Body of pancreas (tissue), 4 donors: ENCODE results near the gene HSP90AB1. TPM values are rescaled to one million over a fixed set of nuclear protein-coding genes. Genes with fewer than 3 reads are reported as not detected.

Experiments
- ATAC-seq: fragments of 150-250 bp; one replicate; pipeline ENCODE4 v1.9.1; 2016
- DNase-seq, 4 donors: peaks; one replicate each; pipeline ENCODE4 v3.0.0-alpha.2; 2019
- H3K27ac ChIP-seq, 4 donors: fragments of 200-600 bp; sonication (generic); 1 replicate in 3 of 4; 2 replicates in 1 of 4; pipeline versions ENCODE4 v1.5.1 to v1.6.1; 2016 to 2019; ENCODE audit warnings: mild to moderate bottlenecking in 1 of 4, mixed read lengths in 1 of 4, moderate library complexity in 1 of 4
- H3K27me3 ChIP-seq, 2 donors: fragments of 200-600 bp; sonication (generic); one replicate each; pipeline ENCODE4 v1.6.0; 2016; ENCODE audit warnings: mild to moderate bottlenecking in 1 of 2
- H3K36me3 ChIP-seq, 2 donors: fragments of 200-600 bp; sonication (generic); replicated peaks in 1 of 2; 2 replicates each; pipeline ENCODE4 v1.5.1; 2016; ENCODE audit warnings: low read depth in 2 of 2; ENCODE audit not compliant: insufficient read depth in 1 of 2
- H3K4me1 ChIP-seq: fragments of 200-600 bp; sonication (generic); one replicate; pipeline ENCODE4 v1.6.0; 2016
- H3K4me3 ChIP-seq, 2 donors: fragments of 200-600 bp; sonication (generic); 1 replicate in 1 of 2; 2 replicates in 1 of 2; pipeline ENCODE4 v1.5.1; 2016 to 2019
- H3K9me3 ChIP-seq, 3 donors: fragments of 200-600 bp; sonication (generic); 1 replicate in 2 of 3; 2 replicates in 1 of 3; pipeline ENCODE4 v1.5.1; 2016
- POLR2A ChIP-seq, 3 donors: fragments of 450-650 bp; IDR thresholded peaks; one replicate each; pipeline ENCODE4 v1.6.1; 2016; ENCODE audit warnings: antibody characterized with exemption in 3 of 3, mild to moderate bottlenecking in 2 of 3
- WGBS, 2 donors: methylation state at CpG; one replicate each; pipeline ENCODE4 v1.1.5; 2017; 5-methylcytosine and 5-hydroxymethylcytosine counted together
- intact Hi-C: fragments of 100-400 bp; cut with DNase I; formaldehyde crosslinking; loops from one replicate; pipeline ENCODE4 v1.15.1; 2023
- total RNA-seq, 2 donors: library from RNA; depleted of rRNA; stranded (reverse); fragments of >200 nt; gene quantifications; one replicate each; pipeline ENCODE4 v1.1.0, GENCODE V29; 2016
- TF ChIP-seq, protein P1 (sequence below), 7 experiments: fragments of 450-650 bp in 4 of 7; fragments of 200-600 bp in 3 of 7; sonication (generic) in 3 of 7; IDR thresholded peaks; one replicate each; pipeline ENCODE4 v1.5.1; 2016 to 2019; ENCODE audit warnings: antibody characterized with exemption in 7 of 7

HSP90AB1 gene
- total RNA-seq, 2 donors from 2014 or later = 269 to 441 TPM

DNA sequence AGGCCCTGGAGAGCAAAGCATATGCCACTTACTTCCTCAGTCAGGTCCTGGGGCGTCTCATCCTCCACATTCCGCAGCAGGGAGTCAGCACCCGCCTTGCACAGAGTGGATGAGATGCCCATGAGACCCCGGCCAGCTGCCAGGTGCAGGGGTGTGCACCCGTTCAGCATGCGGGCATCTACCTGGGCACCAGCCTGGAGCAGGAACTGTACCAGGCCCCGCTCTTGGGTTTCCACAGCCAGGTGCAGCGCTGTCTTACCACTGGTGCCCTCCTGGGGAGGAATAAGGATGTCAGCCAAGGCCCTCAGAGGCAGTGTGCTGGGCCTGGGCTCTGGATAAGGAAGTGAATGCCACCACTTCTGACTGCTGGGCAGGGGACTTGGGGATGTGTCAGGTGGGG, 13.1 kb downstream of the HSP90AB1 start:
- H3K36me3 ChIP-seq = peaks cover 0 to under 1% of the 10 kb centered on the region in 2 donors
- ATAC-seq = no peak
- intact Hi-C loops = no loop called here
- TF ChIP-seq, protein P1, sequence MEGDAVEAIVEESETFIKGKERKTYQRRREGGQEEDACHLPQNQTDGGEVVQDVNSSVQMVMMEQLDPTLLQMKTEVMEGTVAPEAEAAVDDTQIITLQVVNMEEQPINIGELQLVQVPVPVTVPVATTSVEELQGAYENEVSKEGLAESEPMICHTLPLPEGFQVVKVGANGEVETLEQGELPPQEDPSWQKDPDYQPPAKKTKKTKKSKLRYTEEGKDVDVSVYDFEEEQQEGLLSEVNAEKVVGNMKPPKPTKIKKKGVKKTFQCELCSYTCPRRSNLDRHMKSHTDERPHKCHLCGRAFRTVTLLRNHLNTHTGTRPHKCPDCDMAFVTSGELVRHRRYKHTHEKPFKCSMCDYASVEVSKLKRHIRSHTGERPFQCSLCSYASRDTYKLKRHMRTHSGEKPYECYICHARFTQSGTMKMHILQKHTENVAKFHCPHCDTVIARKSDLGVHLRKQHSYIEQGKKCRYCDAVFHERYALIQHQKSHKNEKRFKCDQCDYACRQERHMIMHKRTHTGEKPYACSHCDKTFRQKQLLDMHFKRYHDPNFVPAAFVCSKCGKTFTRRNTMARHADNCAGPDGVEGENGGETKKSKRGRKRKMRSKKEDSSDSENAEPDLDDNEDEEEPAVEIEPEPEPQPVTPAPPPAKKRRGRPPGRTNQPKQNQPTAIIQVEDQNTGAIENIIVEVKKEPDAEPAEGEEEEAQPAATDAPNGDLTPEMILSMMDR (IDR thresholded peaks at IDR 0.05) = no peak
- TF ChIP-seq POLR2A (IDR thresholded peaks at IDR 0.05) = no peak
- WGBS, 2 donors = 89% methylated on average over 8 of the region's 8 CpGs; no CpG with 5 or more reads in 1 of the 2 donors
- no peak overlapping the region for H3K27ac ChIP-seq
- H3K4me1 ChIP-seq = peaks cover 61% of the 10 kb centered on the region
- no peak for DNase-seq
- H3K27me3 ChIP-seq = no peaks in the 10 kb centered on the region
- H3K9me3 ChIP-seq = no peaks in the 10 kb centered on the region
- no peak overlapping the region for H3K4me3 ChIP-seq

DNA sequence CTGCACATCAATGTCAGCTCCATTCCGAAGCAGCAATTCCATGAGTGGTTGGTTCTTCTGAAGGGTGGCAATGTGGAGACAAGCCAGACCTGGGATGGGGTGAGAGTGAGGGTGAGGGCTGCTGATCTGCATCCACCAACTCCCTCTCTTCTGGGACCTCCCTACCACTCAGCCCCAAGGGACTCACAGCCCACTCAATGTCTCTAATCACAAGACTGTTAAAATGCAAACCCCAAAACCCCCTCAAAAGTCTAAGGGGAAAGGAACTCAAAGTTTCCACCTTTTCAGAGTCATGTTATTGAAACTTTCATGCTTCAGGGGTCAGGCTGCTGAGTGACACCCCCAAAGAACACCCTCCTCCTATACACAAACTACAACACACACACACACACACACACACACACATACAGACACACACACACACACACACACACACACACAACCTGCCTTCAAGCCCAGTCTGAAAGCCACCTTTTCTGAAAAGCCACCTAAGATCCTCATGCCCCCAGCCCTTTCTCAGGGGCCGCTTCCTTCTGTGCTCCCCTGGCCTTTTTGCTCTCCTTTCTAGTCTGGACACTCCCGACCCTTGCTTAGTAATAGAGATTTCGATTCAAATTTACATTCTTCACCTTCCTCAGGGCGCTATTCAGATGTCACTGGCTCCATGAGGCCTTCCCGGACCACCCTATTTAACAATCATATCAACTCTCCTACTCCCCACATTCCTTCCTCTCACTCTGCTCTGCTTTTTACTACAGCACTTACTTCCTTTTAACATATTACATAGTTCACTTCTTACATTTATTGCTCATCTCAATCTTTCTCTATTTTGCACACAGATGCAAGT, 13.8 kb downstream of the HSP90AB1 start:
- no peak for TF ChIP-seq POLR2A (IDR thresholded peaks at IDR 0.05)
- TF ChIP-seq, protein P1 (IDR thresholded peaks at IDR 0.05) = no peak
- H3K4me3 ChIP-seq = no peak overlapping the region
- intact Hi-C loops = no loop called here
- DNase-seq (no peak), ATAC-seq (no peak)
- H3K27me3 ChIP-seq = no peaks in the 10 kb centered on the region
- WGBS, 2 donors = 84 to 90% methylated on average over 6 of the region's 6 CpGs
- H3K9me3 ChIP-seq = no peaks in the 10 kb centered on the region
- no peak overlapping the region for H3K27ac ChIP-seq
- peaks cover 55% of the 10 kb centered on the region for H3K4me1 ChIP-seq
- no peaks in the 10 kb centered on the region for H3K36me3 ChIP-seq

DNA sequence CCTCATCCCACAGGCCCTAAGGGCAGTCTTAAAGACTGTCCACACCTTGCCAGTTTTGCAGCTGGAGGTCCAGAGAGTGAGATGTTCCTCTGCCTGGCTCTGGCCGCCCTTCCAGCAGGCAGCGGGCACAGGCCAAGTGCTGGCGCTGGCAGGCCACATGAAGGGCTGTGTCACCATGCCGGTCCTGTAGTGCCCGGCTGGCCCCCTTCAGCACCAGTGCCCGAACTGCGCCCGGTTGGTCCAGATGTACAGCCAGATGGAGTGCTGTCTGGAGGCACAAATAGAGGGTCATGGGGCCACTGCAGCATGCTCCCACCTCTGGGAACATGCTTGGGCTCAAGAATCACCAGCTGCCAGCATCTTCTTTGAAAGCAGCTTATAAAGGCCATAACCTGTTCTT, 14.7 kb downstream of the HSP90AB1 start:
- H3K27ac ChIP-seq = no peak overlapping the region
- no peak for ATAC-seq
- no peaks in the 10 kb centered on the region for H3K36me3 ChIP-seq
- no peak overlapping the region for H3K4me3 ChIP-seq
- no peaks in the 10 kb centered on the region for H3K9me3 ChIP-seq
- TF ChIP-seq POLR2A (IDR thresholded peaks at IDR 0.05) = no peak
- TF ChIP-seq, protein P1 (IDR thresholded peaks at IDR 0.05) = no peak
- H3K27me3 ChIP-seq = no peaks in the 10 kb centered on the region
- DNase-seq = no peak
- intact Hi-C loops = no loop called here
- H3K4me1 ChIP-seq = peaks cover 46% of the 10 kb centered on the region
- WGBS, 2 donors = 86 to 93% methylated on average over 3 to 8 of the region's 8 CpGs

DNA sequence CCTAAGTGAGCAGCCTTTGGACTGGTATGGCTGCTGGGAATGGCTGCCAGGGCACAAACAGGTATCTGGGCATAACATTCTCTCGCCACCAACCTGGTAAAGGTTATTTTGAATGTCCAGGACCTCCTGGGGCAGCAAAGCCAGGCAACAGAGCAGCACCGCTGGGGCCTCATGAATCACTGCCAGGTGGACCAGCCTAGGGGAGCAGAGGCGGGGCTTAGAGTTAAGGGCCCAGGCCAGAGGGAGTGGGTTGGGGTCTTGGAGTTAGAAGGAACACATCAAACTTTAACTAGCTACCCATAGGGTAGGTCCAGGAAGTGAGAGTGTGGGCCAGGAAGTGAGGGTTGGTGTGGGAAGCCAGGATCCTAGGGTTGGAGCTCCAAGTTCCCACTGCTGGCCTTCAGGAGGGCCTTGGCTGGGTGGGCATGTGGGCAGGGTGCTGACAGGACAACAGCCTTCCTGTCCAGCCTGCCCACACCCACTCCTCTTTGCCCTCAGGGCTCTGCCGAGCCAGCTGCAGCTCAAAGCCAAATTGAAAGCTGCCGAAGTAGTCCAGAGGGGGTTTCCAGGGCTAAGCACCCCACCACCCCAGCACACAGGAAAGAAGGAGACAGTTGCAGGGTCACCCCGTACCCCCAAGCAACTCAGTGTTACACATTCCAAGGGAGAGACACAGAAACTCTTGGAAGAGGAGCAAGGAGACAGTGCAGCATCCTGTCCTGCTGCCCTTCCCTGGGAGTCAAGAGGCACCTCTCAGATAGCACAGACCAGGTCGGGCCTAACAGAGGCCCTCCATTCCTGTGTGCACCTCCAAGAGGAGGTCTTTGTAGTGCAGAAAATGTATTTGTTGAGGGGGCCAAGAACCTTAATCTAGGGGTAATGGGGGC, 15.8 kb downstream of the HSP90AB1 start:
- TF ChIP-seq POLR2A (IDR thresholded peaks at IDR 0.05) = no peak
- TF ChIP-seq, protein P1 (IDR thresholded peaks at IDR 0.05) = no peak
- intact Hi-C loops = no loop called here
- Histone ChIP-seq H3K36me3 (no peaks in the 10 kb centered on the region), H3K9me3 (no peaks in the 10 kb centered on the region), H3K4me3 (no peak overlapping the region), H3K27ac (peak overlapping the region in 3 of 4 donors; percentile 83 to 90 (median 87)), H3K4me1 (peaks cover 40% of the 10 kb centered on the region), H3K27me3 (no peaks in the 10 kb centered on the region)
- ATAC-seq (no peak), DNase-seq (no peak)
- WGBS, 2 donors = 59% methylated on average over 6 to 7 of the region's 7 CpGs
